Cardiac fibroblast (primary cell): ENCODE results near the gene PLA2G4C.

ENCODE experiments used
- DNase-seq, 2 donors: peaks; one replicate each; pipeline versions ENCODE4 v3.0.0 to v3.0.0-alpha.2; 2010; ENCODE audit warnings: low read depth in 2 of 2
- H3K4me3 ChIP-seq, 2 donors: replicated peaks in 1 of 2; 1 replicate in 1 of 2; 2 replicates in 1 of 2; pipeline ENCODE4 v1.5.1; 2011; ENCODE audit warnings: low read depth in 2 of 2, low read length in 2 of 2, mild to moderate bottlenecking in 2 of 2, moderate library complexity in 1 of 2
- TF ChIP-seq, protein P1 (sequence below): IDR thresholded peaks from one replicate; pipeline ENCODE4 v1.5.1; 2011; ENCODE audit warnings: low read depth, mild to moderate bottlenecking, low read length, inconsistent platforms

PLA2G4C gene

DNA sequence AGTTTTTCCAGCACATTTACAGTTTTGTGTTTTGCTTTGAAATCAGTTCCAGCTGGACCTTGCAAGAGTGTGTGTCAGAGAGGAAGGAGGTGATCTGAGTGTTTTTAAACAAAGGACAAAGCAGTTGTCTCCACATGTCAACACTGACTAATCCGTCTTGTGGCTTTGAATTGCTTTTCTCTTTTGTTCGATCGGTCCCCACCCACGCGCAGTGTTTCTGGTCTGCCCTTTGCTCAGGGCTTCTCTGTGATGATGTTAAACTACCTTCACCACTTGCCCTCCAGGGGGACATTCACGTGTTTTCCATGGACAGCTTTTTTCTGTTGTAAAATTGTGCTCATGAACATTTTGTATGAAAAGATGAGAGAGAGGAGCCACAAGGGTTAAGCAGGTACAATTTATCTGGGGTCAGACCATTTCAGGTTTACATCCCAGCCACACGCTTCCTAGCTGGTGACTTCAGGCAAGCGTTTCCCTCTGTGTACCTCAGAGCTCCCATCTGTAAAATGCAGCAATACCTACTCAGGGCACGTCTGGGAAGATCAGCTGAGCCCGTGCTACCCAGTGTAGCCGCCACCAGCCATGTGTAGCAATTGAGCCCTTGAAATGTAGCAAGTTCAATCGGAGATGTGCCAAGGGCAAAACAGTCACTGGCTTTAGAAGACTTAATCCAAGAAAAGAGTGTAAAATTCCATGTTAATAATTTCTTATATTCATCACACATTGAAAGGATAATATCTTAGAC is 13.5 kb upstream of the PLA2G4C start:
- TF ChIP-seq, protein P1, sequence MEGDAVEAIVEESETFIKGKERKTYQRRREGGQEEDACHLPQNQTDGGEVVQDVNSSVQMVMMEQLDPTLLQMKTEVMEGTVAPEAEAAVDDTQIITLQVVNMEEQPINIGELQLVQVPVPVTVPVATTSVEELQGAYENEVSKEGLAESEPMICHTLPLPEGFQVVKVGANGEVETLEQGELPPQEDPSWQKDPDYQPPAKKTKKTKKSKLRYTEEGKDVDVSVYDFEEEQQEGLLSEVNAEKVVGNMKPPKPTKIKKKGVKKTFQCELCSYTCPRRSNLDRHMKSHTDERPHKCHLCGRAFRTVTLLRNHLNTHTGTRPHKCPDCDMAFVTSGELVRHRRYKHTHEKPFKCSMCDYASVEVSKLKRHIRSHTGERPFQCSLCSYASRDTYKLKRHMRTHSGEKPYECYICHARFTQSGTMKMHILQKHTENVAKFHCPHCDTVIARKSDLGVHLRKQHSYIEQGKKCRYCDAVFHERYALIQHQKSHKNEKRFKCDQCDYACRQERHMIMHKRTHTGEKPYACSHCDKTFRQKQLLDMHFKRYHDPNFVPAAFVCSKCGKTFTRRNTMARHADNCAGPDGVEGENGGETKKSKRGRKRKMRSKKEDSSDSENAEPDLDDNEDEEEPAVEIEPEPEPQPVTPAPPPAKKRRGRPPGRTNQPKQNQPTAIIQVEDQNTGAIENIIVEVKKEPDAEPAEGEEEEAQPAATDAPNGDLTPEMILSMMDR = peak; percentile 24
- peak; percentile 51 to 90 for DNase-seq
- H3K4me3 ChIP-seq = no peak overlapping the region

DNA sequence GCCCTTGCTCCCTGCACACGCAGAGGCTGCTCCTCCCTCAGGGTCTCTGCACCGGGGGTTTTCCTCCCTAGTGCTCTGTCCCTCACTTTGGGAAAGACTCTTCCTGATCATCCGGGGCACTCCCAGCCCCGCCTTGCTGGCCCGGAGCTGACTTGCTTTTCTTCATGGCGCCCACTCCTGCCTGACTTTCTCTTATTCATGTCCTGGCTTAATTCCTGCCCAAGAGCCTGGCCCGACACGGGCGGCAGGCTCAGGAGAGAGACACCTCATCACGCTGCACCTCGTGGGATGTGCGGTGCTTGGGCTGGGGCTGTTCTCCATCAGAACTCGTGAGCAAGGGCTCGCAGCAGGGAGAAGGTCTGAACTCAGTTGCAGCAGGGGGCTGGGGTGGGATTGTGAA is 11.8 kb upstream of the PLA2G4C start:
- DNase-seq = no peak
- TF ChIP-seq, protein P1 = no peak

DNA sequence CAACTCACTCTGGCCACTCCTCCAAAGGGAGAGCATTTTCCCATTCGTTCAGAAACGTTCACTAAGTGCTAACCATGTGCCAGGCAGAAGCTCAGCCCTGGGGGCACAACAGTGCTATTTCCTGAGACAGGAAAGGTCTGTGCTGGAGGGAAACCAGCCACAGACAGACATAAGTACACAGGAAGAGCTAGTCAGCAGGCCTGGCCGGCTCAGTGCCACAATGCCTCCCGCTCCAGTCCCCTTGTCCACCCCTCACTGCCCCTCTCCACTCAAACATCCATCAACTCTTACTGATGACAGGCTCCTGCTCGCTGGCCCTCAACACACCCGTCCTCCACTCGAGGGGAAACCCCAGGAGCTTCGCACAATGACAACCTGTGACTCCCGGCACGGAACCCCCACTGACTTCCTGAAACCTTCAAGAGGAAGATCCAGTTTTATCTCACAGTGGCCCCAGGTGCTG is 11.3 kb upstream of the PLA2G4C start:
- TF ChIP-seq, protein P1 = no peak
- peak; percentile 43 to 51 for DNase-seq
- H3K4me3 ChIP-seq = no peak overlapping the region

More for the DNA sequence above, 11.8 kb upstream of the PLA2G4C start:
- no peak overlapping the region for H3K4me3 ChIP-seq

DNA sequence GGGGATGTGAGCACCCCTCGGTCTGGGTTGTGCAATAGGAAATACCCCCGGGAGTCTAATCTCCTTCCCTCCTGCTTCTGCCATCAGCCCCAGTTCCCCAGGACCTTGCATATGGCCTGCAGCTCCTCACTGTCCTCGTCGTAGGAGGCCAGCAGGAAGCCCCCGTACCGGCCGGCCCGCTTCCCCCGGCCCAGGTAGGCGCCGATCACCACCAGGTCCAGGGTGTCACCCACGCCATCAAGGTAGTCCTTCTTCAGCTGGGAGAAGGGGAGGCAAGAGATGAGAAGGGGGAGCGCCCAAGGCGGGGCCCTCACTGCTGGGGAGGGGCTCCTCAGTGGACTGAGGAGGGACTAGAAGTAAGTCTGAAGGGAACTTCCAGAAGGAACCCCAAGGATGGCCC is 10.4 kb upstream of the PLA2G4C start:
- DNase-seq = no peak
- H3K4me3 ChIP-seq = no peak overlapping the region

DNA sequence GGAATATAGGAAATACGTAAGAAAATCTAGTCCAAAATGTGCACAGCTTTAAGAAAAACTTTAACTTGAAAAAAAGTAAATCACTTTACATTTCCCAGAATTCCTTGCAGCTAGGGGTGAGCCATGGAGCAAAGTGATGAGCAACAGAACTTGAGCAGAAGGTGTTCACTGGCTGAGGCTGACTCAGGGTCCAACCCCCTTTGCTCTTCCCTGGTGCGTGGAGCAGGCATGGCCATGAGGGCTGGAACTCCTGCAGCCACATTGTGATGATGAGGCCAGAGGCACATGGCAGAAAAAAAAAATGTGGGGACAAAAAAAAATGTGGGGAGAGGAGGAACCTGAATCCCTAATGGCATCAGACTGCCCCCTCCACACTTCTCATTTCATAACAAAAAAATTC is 9.9 kb upstream of the PLA2G4C start:
- H3K4me3 ChIP-seq = no peak overlapping the region
- TF ChIP-seq, protein P1 = no peak
- DNase-seq = peak in 1 of 2 donors; percentile 19

More for the DNA sequence above, 10.4 kb upstream of the PLA2G4C start:
- TF ChIP-seq, protein P1 = no peak

DNA sequence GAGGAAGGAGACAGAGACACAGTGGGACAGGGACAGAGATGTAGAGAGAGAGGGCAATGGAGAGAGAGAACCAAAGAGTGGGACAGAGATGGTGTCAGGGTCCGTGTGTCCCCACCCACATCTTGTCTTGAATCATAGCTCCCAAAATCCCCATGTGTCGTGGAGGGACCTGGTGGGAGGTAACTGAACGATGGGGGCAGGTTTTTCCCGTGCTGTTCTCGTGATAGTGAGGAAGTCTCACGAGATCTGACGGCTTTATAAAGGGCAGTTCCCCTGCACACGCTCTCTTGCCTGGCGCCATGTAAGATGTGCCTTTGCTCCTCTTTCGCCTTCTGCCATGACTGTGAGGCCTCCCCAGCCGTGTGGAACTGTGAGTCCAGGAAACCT is 7.5 kb upstream of the PLA2G4C start:
- no peak overlapping the region for H3K4me3 ChIP-seq
- TF ChIP-seq, protein P1 = no peak
- no peak for DNase-seq
